ENCODE data around the gene TCF20.

The TCF20 gene

GRCh38 chr22:42261296-42261695 is 9.2 kb downstream of the TCF20 start:
- DNase-seq (ENCODE audit: low read depth, low spot score): no peak

GRCh38 chr22:42258126-42258525 is 12.3 kb downstream of the TCF20 start:
- no peak for DNase-seq (ENCODE audit: low read depth, low spot score)

- no peak for DNase-seq (ENCODE audit: low read depth, low spot score)
These were observed 13.1 kb downstream of the TCF20 start for GRCh38 chr22:42257386-42257785.

- DNase-seq (ENCODE audit: low read depth, low spot score): no peak
These were observed 13.5 kb downstream of the TCF20 start for GRCh38 chr22:42256930-42257329.

GRCh38 chr22:42256220-42256619 is 14.2 kb downstream of the TCF20 start:
- no peak for DNase-seq (ENCODE audit: low read depth, low spot score)

GRCh38 chr22:42249831-42250230 is 20.6 kb downstream of the TCF20 start:
- DNase-seq (ENCODE audit: low read depth, low spot score): no peak

GRCh38 chr22:42248995-42249394 is 21.5 kb downstream of the TCF20 start:
- DNase-seq (ENCODE audit: low read depth, low spot score): no peak

- DNase-seq (ENCODE audit: low read depth, low spot score): no peak
These were observed 22.9 kb downstream of the TCF20 start for GRCh38 chr22:42247596-42247995.

GRCh38 chr22:42243802-42244060 is 26.7 kb downstream of the TCF20 start:
- DNase-seq (ENCODE audit: low read depth, low spot score): no peak

GRCh38 chr22:42236848-42237247 is 33.6 kb downstream of the TCF20 start:
- DNase-seq (ENCODE audit: low read depth, low spot score): no peak

- no peak for DNase-seq (ENCODE audit: low read depth, low spot score)
These were observed 34.2 kb downstream of the TCF20 start for GRCh38 chr22:42236268-42236667.

- no peak for DNase-seq (ENCODE audit: low read depth, low spot score)
These were observed 36.6 kb downstream of the TCF20 start for GRCh38 chr22:42233879-42234278.

GRCh38 chr22:42231929-42232328 is 38.5 kb downstream of the TCF20 start:
- no peak for DNase-seq (ENCODE audit: low read depth, low spot score)

GRCh38 chr22:42229455-42230149 is 40.9 kb downstream of the TCF20 start:
- no peak for DNase-seq (ENCODE audit: low read depth, low spot score)

GRCh38 chr22:42228483-42228882 is 42.0 kb downstream of the TCF20 start:
- DNase-seq (ENCODE audit: low read depth, low spot score): no peak

- no peak for DNase-seq (ENCODE audit: low read depth, low spot score)
These were observed 43.0 kb downstream of the TCF20 start for GRCh38 chr22:42227435-42227834.

- no peak for DNase-seq (ENCODE audit: low read depth, low spot score)
These were observed 44.6 kb downstream of the TCF20 start for GRCh38 chr22:42225841-42226240.

- DNase-seq (ENCODE audit: low read depth, low spot score): no peak
These were observed 48.3 kb downstream of the TCF20 start for GRCh38 chr22:42222140-42222539.

All from activated CD4-positive, CD25-positive, alpha-beta regulatory T cell treated with anti-CD3 and anti-CD28 coated beads, Interleukin-2, amount 50 U/mL, for 16 hours (primary cell).